ENCODE results near the gene PRR5L. TPM values are rescaled to one million over a fixed set of nuclear protein-coding genes. Genes with fewer than 3 reads are reported as not detected.
"Not testable (repeated sequence)": the region's sequence is repeated elsewhere in the genome, so short reads cannot be mapped to it uniquely, and the experiment has no call there.

PRR5L gene
- total RNA-seq, 1 experiment from 2014 or later, result not detected

GRCh38 chr11:36509201-36509639 lies 213.1 kb downstream of the PRR5L start:
- ChIA-PET POLR2A (no interaction called here), CTCF (interaction anchor here (0.7 to 1.6 kb wide), 4 partner anchors 16 to 204 kb away, joined by 3 to 7 read pairs (median 6); no protein-coding TSS in a partner anchor)
- H3K4me3 Mint-ChIP-seq (ENCODE audit: unreplicated experiment), result peak overlapping the region; percentile 100
- Histone ChIP-seq H3K9me3 (no peaks in the 10 kb centered on the region), H3K36me3 (ENCODE audit: control insufficient read depth, insufficient read depth, low read length) (no peaks in the 10 kb centered on the region), H3K27me3 (replicated peaks; ENCODE audit: control insufficient read depth, insufficient read depth, low read length) (no peaks in the 10 kb centered on the region), H3K4me1 (peaks cover 5% of the 10 kb centered on the region; the same call in 1 of the 2 replicates), H3K4me3 (ENCODE audit: low read depth, low read length) (peak overlapping the region; percentile 89)
- TF ChIP-seq CTCF (IDR thresholded peaks at IDR 0.05; ENCODE audit: insufficient read depth in 1 of 2, low read depth in 1 of 2, low read length in 1 of 2, severe bottlenecking in 1 of 2, unreplicated experiment in 1 of 2), result no peak
- H3K36me3 Mint-ChIP-seq (ENCODE audit: insufficient read depth, unreplicated experiment), result peaks cover 24% of the 10 kb centered on the region
- H3K9me3 Mint-ChIP-seq (ENCODE audit: unreplicated experiment), result no peaks in the 10 kb centered on the region
- no peaks in the 10 kb centered on the region for H3K27me3 Mint-ChIP-seq (ENCODE audit: insufficient read depth, unreplicated experiment)
- peak in 1 of 2 experiments; percentile 20 for DNase-seq
- peak overlapping the region; percentile 89 for H3K27ac Mint-ChIP-seq (ENCODE audit: unreplicated experiment)
- intact Hi-C loops (cut with micrococcal nuclease; ENCODE audit: unreplicated experiment), result no loop called here
- H3K4me1 Mint-ChIP-seq (ENCODE audit: low read depth, unreplicated experiment), result peaks cover 10% of the 10 kb centered on the region
- BruUV-seq (replicated peaks), result no TSS peak

- Histone ChIP-seq H3K36me3 (ENCODE audit: control insufficient read depth, insufficient read depth, low read length) (no peaks in the 10 kb centered on the region), H3K27me3 (replicated peaks; ENCODE audit: control insufficient read depth, insufficient read depth, low read length) (no peaks in the 10 kb centered on the region), H3K4me3 (ENCODE audit: low read depth, low read length) (peak within 1 kb of the TSS; percentile 89), H3K9me3 (no peaks in the 10 kb centered on the region), H3K4me1 (peaks cover 5% of the 10 kb centered on the region; the same call in 1 of the 2 replicates)
- Mint-ChIP-seq H3K4me1 (ENCODE audit: low read depth, unreplicated experiment) (peaks cover 10% of the 10 kb centered on the region), H3K27ac (ENCODE audit: unreplicated experiment) (peak within 1 kb of the TSS; percentile 89), H3K36me3 (ENCODE audit: insufficient read depth, unreplicated experiment) (peaks cover 24% of the 10 kb centered on the region), H3K27me3 (ENCODE audit: insufficient read depth, unreplicated experiment) (peaks cover under 1% of the 10 kb centered on the region), H3K9me3 (ENCODE audit: unreplicated experiment) (no peaks in the 10 kb centered on the region), H3K4me3 (ENCODE audit: unreplicated experiment) (peak within 1 kb of the TSS; percentile 100)
- POLR2A ChIA-PET, result interaction anchor here (0.6 kb wide), 1 partner anchor 201 kb away, joined by 4 read pairs; no protein-coding TSS in a partner anchor
- no TSS peak for BruUV-seq (replicated peaks)
- DNase-seq, result peak; percentile 88 to 95
- TF ChIP-seq CTCF (IDR thresholded peaks at IDR 0.05; ENCODE audit: insufficient read depth in 1 of 2, low read depth in 1 of 2, low read length in 1 of 2, severe bottlenecking in 1 of 2, unreplicated experiment in 1 of 2), result peak; percentile 87 to 91
- CTCF ChIA-PET, result interaction anchor here (0.7 to 1.6 kb wide), 3 partner anchors 17 to 205 kb away, joined by 5 to 7 read pairs (median 6); no protein-coding TSS in a partner anchor
- intact Hi-C loops (cut with micrococcal nuclease; ENCODE audit: unreplicated experiment), result loop anchor here (2.0 kb wide), 1 partner anchor 29 kb away; no protein-coding TSS in a partner anchor
These were observed 213.9 kb downstream of the PRR5L start, which contains the start of gene TRAF6 for GRCh38 chr11:36509694-36510593. Gene TRAF6 (minus strand): TSS chr11:36510272. CDS start chr11:36501515, 8,757 bp downstream.

- DNase-seq, result no peak
- H3K4me1 ChIP-seq, result peaks cover 5% of the 10 kb centered on the region; the same call in 1 of the 2 replicates
- TF ChIP-seq CTCF (IDR thresholded peaks at IDR 0.05; ENCODE audit: insufficient read depth in 1 of 2, low read depth in 1 of 2, low read length in 1 of 2, severe bottlenecking in 1 of 2, unreplicated experiment in 1 of 2), result no peak
- intact Hi-C loops (cut with micrococcal nuclease; ENCODE audit: unreplicated experiment), result loop anchor here (2.0 kb wide), 1 partner anchor 28 kb away; no protein-coding TSS in a partner anchor
- ChIA-PET POLR2A (interaction anchor here (0.6 kb wide), 1 partner anchor 201 kb away, joined by 4 read pairs; no protein-coding TSS in a partner anchor), CTCF (interaction anchor here (1.1 to 1.6 kb wide), 2 partner anchors 18 to 30 kb away, joined by 5 to 7 read pairs; no protein-coding TSS in a partner anchor)
- peak overlapping the region; percentile 89 for H3K4me3 ChIP-seq (ENCODE audit: low read depth, low read length)
- TSS peak; percentile 49 for BruUV-seq (replicated peaks)
- H3K9me3 ChIP-seq, result no peaks in the 10 kb centered on the region
- Mint-ChIP-seq H3K9me3 (ENCODE audit: unreplicated experiment) (no peaks in the 10 kb centered on the region), H3K4me1 (ENCODE audit: low read depth, unreplicated experiment) (peaks cover 10% of the 10 kb centered on the region), H3K27me3 (ENCODE audit: insufficient read depth, unreplicated experiment) (peaks cover 2% of the 10 kb centered on the region), H3K4me3 (ENCODE audit: unreplicated experiment) (peak overlapping the region; percentile 100), H3K36me3 (ENCODE audit: insufficient read depth, unreplicated experiment) (peaks cover 20% of the 10 kb centered on the region), H3K27ac (ENCODE audit: unreplicated experiment) (peak overlapping the region; percentile 89)
- H3K27me3 ChIP-seq (replicated peaks; ENCODE audit: control insufficient read depth, insufficient read depth, low read length), result no peaks in the 10 kb centered on the region
- H3K36me3 ChIP-seq (ENCODE audit: control insufficient read depth, insufficient read depth, low read length), result no peaks in the 10 kb centered on the region
These were observed 214.5 kb downstream of the PRR5L start for GRCh38 chr11:36510594-36510942.

- Mint-ChIP-seq H3K27ac (ENCODE audit: unreplicated experiment) (peak overlapping the region; percentile 89), H3K4me3 (ENCODE audit: unreplicated experiment) (peak overlapping the region; percentile 100), H3K36me3 (ENCODE audit: insufficient read depth, unreplicated experiment) (peaks cover 18% of the 10 kb centered on the region)
- H3K27me3 ChIP-seq (replicated peaks; ENCODE audit: control insufficient read depth, insufficient read depth, low read length); H3K4me1 ChIP-seq; H3K9me3 Mint-ChIP-seq (ENCODE audit: unreplicated experiment); POLR2A ChIA-PET; BruUV-seq (replicated peaks); H3K9me3 ChIP-seq; H3K36me3 ChIP-seq (ENCODE audit: control insufficient read depth, insufficient read depth, low read length); H3K4me1 Mint-ChIP-seq (ENCODE audit: low read depth, unreplicated experiment); H3K4me3 ChIP-seq (ENCODE audit: low read depth, low read length); H3K27me3 Mint-ChIP-seq (ENCODE audit: insufficient read depth, unreplicated experiment); DNase-seq: not testable (repeated sequence)
- CTCF ChIA-PET, result interaction anchor here (1.1 to 1.6 kb wide), 2 partner anchors 18 to 30 kb away, joined by 5 to 7 read pairs; no protein-coding TSS in a partner anchor
- intact Hi-C loops (cut with micrococcal nuclease; ENCODE audit: unreplicated experiment), result loop anchor here (2.0 kb wide), 1 partner anchor 28 kb away; no protein-coding TSS in a partner anchor
These were observed 215.0 kb downstream of the PRR5L start for GRCh38 chr11:36511062-36511461.
